Ammon's horn (tissue), 1 donor: ENCODE measurements around the gene ATAD2B.
A peak's percentile ranks its signal among the peaks of the same experiment; 100 is the strongest.
"Not testable (repeated sequence)": the region's sequence is repeated elsewhere in the genome, so short reads cannot be mapped to it uniquely, and the experiment has no call there.

ENCODE experiments used
- DNase-seq: peaks from one replicate; pipeline ENCODE4 v3.0.0-alpha.2; 2016; ENCODE audit warnings: low spot score

Gene ATAD2B

DNA sequence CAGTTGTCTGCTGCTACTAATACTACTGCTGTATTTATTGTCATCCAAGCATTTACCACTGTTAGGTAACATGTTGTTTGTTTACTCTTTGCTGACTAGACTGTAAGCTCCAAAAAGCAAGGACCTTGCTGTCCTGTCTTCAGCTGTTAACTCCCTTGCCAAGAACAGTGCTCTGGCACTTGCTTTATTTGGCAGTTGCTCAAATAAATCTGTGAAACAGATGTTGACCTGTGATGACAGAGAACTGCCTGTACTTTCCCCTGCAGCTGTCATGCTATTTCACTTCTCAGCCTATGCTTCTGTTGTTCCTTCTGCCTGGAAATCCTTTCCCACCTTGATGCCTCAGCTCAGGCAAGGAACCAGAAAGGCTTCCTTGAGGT, 181.2 kb downstream of the ATAD2B start:
- peak; percentile 5 for DNase-seq

DNA sequence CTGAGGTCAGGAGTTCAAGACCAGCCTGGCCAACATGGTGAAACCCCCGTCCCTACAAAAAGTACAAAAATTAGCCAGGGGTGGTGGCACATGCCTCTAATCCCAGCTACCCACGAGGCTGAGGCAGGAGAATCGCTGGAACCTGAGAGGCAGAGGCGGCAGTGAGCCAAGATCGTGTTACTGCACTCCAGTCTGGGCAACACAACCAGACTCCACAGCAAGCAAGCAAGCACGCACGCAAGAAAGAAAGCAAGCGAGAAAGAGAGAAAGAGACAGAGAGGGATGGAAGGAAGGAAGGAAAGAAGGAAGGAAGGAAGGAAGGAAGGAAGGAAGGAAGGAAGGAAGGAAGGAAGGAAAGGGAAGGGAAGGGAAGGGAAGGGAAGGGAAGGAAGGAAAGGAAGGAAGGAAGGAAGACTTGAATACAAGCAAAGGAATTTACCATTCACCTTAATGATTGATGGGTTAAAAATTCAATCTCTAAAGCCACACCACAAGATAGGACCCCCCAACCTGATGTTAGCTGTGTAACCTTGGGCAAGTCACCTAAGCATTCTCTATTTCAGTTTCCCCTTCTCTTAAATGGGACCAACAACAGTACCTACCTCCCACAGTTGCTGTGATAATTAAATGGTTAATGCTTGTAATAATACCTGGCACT, 181.7 kb downstream of the ATAD2B start:
- DNase-seq, result no peak

DNA sequence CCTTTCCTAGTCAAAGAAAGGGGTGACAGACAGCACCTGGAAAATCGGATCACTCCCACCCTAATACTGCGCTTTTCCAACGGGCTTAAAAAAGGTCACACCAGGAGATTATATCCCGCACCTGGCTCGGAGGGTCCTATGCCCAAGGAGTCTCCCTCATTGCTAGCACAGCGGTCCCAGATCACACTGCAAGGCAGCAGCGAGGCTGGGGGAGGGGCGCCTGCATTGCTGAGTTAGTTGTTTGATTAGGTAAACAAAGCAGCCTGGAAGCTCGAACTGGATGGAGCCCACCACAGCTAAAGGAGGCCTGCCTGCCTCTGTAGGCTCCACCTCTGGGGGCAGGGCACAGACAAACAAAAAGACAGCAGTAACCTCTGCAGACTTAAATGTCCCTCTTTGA, 190.1 kb downstream of the ATAD2B start:
- not testable (repeated sequence) for DNase-seq

DNA sequence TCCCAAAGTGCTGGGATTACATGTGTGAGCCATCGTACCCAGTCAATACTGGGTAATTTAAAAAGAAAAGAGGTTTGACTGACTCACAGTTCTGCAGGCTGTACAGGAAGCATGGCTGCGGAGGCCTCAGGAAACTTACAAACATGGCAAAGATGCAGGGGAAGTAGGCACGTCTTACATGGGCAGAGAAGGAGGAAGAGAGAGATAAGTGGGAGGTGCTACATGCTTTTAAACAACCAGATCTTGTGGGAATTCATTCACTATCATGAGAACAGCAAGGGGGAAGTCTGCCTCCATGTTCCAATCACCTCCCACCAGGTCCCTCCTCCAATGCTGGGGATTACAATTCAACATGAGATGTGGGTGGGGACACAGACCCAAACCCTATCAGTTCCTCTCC, 192.5 kb downstream of the ATAD2B start:
- DNase-seq, result no peak

DNA sequence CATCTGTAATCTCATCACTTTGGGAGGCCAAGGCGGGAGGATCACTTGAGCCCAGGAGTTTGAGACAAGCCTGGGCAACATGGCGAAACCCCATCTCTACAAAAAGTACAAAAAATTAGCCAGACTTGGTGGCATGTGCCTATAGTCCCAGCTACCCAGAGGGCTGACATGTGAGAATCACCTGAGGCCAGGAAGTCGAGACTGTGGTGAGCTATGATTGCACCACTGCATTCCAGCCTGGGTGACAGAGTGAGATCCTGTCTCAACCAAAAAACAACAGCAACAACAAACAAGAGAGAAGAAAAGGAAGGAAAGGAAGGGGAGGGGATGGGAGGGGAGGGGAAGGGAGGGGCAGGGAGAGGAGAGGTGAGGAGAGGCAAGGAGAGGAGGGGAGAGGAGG, 203.9 kb downstream of the ATAD2B start:
- not testable (repeated sequence) for DNase-seq

DNA sequence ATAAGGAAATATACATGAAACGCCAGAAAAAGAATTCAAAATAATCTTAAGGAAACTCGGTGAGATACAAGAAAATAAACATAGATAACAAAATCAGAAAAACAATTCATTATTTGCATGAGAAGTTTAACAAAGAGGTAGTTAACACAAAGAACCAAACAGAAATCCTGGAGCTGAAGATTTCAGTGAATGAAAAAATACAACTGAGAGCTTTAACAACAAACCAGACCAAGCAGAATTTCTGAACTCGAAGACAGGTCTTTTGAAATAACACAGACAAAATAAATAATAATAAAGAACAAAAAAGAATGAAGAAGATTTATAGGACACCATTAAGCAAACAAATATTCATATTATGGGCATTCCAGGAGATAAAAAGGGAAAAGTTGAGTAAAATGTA, 204.7 kb downstream of the ATAD2B start:
- no peak for DNase-seq

DNA sequence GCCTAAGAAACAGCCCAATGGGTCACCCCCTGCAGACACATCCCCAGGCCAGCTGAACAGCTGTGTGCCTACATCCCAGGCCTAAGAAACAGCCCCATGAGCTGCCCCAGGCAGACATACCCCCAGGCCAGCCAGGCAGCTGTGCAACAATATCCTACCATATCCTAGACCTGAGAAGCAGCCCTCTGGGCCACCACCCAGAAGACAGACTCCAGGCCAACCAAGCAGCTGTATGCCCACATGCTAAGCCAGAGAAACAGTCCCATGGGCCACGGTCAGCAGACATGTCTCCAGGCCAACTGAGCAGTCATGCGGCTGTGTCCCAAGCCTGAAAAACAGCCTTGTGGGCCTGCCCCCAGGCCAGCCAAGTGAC, 205.5 kb downstream of the ATAD2B start:
- DNase-seq, result no peak

DNA sequence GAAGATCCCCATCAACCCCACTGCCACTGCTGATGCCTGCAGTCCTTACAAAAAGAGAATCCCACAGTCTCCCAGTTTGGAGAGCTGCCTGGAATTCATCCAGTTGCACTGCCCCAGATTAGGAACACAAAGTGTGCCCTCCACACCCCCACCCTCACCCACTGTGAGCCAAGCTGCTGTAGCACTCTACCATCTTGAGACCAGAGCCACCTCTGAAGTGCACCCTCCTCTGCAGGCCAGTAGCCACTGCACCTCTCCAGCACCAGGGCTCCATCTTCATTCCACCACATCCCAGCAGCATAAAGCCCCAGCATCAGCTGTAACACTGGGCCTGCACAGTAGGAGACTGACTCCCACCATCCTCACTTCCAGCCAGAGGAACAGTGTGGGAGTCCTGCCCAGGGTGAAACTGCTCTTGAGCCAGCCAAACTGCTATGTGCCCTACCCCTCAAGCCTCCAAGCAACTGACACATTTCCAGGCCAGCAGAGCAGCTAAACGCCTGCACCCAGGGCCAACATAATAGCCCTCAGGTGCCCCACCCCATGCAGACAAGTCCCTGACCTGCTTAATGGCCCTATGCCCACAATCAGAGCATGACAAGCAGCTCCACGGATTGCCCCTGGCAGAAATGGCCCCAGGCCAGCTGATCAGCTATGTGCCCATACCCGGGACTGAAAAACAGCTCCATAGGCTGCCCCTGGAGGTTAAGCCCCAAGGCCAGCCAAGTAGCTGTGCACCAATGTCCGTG, 206.0 kb downstream of the ATAD2B start:
- no peak for DNase-seq

DNA sequence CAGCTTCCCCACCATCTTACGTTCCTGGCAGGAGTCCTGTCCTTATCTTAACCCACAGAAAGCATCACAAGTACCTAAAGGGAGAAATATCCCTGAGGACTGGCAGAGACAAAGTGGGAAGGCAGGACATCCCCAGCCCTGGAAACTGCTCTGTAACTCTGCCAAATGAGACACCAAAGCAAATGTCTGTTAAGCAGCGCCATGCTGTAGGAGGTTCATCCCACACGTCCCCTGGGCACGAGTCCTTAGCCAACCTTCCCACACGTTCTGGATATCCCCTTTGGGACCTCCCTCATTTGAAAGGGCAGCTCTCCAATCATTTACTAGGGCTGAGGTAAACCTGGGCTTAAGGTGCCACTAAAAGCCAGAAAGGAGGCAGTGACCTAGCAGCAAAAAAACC, 207.2 kb downstream of the ATAD2B start:
- no peak for DNase-seq

DNA sequence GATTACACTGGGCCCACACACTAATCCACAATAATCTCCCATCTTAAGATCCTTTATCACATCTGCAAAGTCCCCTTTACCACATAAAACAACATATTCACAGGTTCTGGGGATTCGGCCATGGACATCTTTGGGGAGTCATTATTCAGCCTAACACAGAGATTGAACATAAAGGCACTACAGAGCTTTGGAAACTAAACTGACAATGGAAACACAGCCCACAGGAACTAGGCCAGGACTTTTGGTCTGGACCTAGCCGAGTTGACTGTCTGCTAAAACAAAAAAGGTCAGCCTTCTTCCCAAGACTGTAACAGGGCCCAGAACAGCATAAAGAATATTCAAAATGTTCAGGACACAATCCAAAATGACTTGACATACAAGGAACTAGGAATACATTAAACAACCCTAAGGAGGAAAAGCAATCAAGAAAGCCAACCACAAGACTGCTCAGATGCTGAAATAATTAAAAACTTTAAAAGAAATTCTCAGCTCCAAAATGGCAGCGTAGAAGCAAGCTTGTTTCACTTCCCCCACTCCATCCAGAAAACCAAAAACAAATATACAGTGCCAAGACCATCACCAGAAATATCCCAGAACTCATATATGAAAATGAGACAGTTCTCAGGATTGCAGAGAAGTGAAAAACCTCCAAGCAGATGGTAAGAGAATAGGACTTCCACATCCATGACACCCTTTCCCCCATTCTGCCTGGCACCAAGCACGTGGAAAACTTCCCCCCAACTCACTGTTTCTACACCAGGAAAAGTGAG, 207.8 kb downstream of the ATAD2B start:
- no peak for DNase-seq

DNA sequence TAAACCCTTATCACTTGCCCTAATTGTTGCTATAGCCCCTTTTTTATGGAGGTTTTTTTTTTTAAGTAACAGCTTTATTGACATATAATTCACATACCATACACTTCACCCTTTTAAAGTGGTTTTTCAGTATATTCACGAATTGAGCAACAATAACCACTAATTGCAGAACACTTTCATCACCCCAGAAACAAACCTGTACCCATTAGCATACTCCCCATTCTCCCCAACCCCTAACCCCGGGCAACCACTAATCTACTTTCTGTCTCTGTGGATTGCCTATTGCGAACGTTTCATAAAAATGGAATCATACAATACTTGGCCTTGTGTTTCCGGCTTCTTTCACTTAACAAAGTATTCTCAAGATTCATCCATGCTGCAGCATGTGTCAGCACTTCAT, 213.6 kb downstream of the ATAD2B start:
- DNase-seq, result no peak

DNA sequence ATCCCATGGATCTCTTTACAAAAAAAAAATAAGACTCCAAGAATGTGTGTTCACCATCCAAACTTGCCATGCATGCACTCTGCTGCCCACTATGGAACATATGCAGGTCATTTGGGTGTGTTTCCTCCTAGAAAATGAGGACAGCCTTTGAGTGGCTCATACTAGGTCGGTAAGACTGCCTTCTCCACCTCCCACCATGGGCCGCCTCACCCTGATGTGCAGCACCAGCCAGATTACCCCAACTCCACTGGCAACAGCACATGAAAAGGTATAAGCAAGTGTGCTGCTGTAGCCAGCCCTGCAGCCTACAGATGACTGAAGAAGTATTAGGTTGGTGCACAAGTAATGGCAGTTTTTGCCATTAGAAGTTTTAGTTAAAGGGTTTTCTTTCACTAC, 214.2 kb downstream of the ATAD2B start:
- DNase-seq, result no peak

DNA sequence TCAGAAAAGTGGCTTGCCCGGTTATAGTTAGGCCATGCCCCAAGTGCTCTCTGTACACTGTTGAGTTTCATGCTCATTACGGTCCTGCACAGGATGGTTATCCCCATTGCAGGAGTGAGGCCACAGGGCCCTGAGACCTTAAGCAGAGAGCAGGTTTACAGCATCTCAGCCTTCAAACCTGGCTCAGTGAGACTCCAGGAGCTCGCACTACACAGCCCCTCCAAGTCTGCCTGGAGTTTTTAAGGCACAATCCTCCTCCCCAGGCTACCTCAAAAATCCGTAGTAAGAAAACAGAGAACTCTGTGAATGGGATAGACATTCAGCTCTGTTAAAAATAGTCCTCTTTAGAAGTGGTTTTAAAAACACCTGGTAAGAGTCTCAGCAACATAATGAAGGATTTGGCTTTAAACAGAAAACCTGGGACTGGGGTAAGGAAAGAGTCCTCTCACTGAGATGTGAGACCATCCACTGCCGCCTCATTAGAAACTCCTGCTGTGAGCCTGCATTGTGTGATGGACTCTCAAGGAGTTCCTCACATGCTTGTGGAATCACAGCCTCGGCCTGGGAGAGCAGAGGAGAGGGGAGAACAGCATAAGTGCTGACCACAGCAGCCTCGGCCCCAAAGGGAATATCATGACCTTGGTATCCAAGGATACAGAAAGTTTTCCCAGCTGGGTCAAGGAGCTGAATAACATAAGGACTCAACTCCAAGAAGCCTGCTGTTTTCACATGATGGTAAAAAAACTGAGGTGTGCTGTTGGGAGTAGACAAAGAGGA, 214.8 kb downstream of the ATAD2B start:
- DNase-seq, result no peak

DNA sequence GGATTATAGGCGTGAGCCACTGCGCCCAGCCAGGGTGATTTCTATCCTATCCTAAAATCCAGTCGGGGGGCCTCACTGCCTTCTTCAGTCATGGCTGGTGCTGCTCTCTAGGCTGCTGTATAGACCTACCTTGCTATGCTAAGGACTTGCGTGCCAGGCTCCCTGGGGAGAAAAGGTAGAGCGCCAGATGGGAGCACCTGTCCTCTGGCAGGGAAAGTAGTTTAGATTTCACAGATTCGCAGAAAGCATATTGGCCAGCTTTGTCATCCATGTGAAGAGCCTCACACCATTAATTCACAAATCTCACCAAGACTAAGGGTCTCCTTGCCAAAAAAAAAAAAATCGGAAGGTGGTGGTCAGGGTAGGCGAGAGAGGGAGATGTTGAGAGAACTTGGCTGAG, 217.6 kb downstream of the ATAD2B start:
- DNase-seq, result no peak

DNA sequence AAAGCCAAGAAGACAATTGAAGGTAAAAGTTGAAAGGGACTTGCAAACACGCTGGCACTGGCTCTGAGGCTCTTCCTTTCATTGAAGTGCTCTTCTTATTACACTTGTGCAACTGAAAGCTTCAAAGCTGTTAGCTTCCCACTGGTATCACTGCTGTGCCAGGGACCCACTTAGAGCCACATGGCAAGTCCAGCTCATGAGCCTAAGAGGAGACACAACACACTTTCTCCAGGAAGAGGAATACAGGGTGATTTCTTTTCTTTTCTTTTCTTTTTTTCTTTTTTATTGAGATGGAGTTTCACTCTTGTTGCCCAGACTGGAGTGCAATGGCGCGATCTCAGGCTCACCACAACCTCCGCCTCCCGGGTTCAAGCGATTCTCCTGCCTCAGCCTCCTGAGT, 218.2 kb downstream of the ATAD2B start:
- no peak for DNase-seq

DNA sequence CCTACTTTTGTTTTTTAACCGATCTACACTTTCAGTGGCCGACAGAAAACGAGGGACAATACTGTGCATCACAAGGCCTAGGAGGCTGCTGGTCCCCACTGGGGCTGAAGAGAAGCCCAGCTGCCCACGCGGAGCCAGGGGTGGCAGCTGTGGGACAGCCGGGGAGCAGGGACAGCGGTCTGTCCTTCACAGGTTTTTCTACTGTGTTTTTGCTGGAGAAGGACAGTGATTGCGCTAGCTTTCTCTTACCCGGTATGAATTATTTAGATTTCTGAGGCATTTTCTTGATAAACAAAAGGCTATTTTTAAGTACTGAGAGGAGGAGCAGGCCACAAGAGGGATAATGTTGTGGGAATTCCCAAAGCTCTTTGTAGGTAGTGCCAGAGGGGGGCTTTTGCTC, 219.8 kb downstream of the ATAD2B start:
- DNase-seq, result no peak

DNA sequence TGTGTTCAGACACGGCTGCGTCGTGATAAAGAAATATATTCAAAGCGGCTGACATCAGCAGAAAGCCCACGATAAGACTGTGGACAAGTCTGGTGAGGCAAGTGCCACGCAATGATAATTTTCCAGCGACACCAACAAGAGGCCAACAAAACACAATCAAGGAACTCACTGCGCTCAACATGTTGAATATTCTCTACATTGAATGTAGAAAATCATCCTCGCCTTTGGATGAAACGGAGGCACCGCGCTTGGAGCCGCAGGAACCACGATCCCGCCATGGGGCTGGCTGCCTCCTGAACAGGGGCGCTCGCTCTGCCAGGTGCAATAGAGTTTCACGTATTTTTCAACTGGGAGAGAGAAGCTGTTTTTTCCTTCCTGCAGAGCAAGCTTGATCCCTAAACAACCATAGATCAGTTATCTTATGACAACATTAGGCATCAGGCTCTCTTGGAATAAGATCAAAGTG, 220.3 kb downstream of the ATAD2B start:
- DNase-seq, result no peak

DNA sequence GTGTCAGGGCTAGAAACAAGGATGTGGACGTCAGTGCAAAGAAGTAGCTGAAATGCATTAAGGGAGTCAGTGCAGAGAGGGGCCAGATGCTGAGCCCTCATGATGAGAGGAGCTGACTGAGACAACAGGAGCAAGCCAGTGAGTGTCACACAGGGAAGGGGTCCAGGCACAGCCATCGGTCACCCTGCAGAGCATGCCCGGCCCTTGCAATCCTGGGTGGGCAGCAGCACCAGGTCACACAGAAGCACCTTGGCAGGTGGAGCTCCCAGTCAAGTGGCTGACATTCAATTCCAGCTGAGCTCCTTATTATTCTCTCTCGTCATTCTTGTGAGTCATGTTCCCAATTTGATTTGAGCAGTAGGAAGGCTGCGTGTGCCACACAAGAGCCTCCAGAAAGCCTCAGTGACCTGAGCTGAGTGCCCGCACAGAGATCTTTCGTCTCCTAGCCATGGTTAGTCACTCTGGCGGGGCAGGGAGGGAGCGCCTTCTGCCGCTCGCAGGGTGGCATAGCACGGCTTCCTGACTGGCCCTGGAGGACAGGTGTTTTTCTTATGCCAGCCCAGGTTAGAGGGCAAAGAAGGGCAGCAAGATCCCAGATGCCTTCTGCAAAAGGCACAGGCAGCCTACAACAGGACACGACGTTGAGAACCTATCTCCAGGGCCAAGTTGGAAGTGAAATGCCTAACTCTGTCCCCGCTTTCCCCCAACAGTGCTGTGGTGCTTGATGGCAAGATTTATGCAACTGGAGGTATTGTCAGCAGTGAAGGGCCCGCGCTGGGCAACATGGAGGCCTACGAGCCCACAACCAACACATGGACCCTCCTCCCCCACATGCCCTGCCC, 220.9 kb downstream of the ATAD2B start:
- DNase-seq, result peak; percentile 1

DNA sequence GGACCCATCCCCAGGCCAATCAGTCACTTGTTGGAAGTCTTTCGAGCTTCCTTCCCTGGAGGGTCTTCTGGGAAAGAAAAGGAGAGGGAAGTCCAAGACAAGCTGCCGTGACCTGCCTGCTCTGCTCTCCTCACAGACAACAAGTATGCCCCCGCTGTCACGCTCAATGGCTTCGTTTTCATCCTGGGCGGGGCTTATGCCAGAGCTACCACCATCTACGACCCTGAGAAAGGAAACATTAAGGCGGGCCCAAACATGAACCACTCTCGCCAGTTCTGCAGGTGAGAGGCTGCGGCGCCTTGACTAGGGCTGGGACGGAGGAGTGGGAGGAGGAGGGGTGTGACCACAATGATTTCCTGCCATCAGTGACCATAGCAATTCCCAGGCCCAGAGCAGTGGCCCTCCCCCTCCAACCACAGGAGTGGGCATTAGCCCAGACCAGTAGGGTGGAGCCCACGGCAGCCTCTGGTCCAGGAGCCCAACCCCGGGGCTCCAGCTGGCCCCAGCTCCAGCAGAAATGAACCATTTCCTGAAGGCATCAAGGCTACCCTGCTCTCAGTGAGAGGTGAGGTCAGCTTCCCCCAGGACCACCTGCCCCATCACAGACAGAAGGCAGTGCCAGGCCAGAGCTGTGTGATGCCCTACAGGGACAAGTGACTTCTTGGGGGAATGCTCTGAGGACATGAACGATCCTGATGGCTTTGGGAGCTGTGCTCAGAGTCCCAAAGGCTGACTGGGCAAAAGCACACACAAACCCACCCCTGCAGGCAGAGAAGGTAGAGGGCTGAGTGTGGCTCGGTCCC, 223.1 kb downstream of the ATAD2B start:
- no peak for DNase-seq

DNA sequence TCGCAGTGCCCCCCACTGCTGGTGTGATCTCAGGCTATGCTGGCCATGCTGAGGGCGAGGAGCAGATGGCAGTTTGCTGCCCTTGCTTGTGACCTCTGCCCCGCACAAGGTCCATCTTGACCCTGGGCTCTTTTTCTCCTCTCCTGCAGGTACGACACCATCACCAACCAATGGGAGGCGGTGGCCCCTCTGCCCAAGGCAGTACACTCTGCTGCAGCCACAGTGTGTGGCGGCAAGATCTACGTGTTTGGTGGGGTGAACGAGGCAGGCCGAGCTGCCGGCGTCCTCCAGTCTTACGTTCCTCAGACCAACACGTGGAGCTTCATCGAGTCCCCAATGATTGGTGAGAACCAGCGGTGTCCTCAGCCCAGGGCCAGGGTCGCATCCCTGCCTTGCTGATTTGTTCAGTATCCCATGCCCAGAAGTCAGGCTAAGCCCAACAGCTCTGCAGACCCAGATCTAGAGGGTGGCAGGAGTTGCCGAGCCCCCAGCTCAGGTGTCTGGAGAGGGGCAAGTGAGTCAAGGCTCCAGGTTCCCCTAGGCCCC, 223.8 kb downstream of the ATAD2B start:
- no peak for DNase-seq
